Peyer's patch (tissue), 4 donors: ENCODE data around the gene NPAS2. TPM values are rescaled to one million over a fixed set of nuclear protein-coding genes. Genes with fewer than 3 reads are reported as not detected.
A peak's percentile ranks its signal among the peaks of the same experiment; 100 is the strongest.

Source experiments
- DNase-seq, 3 donors: peaks; one replicate each; pipeline ENCODE4 v3.0.0-alpha.2; 2017 to 2019
- H3K27ac ChIP-seq, 4 donors: fragments of 200-600 bp; sonication (generic); one replicate each; pipeline ENCODE4 v1.5.1; 2016 to 2019
- H3K27me3 ChIP-seq, 2 donors: fragments of 200-600 bp; sonication (generic); one replicate each; pipeline ENCODE4 v1.5.1; 2019
- H3K36me3 ChIP-seq, 3 donors: fragments of 200-600 bp; sonication (generic); one replicate each; pipeline ENCODE4 v1.5.1; 2016 to 2019
- H3K4me1 ChIP-seq, 4 donors: fragments of 200-600 bp; sonication (generic); one replicate each; pipeline ENCODE4 v1.5.1; 2016 to 2019
- H3K4me3 ChIP-seq, 4 donors: fragments of 200-600 bp; sonication (generic); 1 replicate in 3 of 4; 2 replicates in 1 of 4; pipeline ENCODE4 v1.5.1; 2016 to 2019; ENCODE audit warnings: mild to moderate bottlenecking in 1 of 4
- H3K9me3 ChIP-seq, 4 donors: fragments of 200-600 bp; sonication (generic); one replicate each; pipeline ENCODE4 v1.5.1; 2016 to 2019; ENCODE audit warnings: mild to moderate bottlenecking in 1 of 4
- CTCF ChIP-seq, 6 experiments: fragments of 450-650 bp in 4 of 6; fragments of 200-600 bp in 2 of 6; sonication (generic) in 1 of 6; IDR thresholded peaks; one replicate each; pipeline ENCODE4 v1.5.1; 2017 to 2019; ENCODE audit warnings: antibody characterized with exemption in 6 of 6, mild to moderate bottlenecking in 3 of 6, moderate library complexity in 1 of 6
- POLR2A ChIP-seq, 2 donors: fragments of 450-650 bp; IDR thresholded peaks; one replicate each; pipeline ENCODE4 v1.5.1; 2017; ENCODE audit warnings: antibody characterized with exemption in 2 of 2, mild to moderate bottlenecking in 2 of 2, moderate library complexity in 2 of 2
- total RNA-seq, 4 donors: library from RNA; depleted of rRNA; stranded (reverse); fragments of >200 nt; gene quantifications; one replicate each; pipeline ENCODE4 v1.1.0, GENCODE V29; 2016

NPAS2 gene
- total RNA-seq, 4 donors from 2014 or later, result 29.7 to 99.5 (median 95.5) TPM

GRCh38 chr2:100982431-100982861, 162.5 kb downstream of the NPAS2 start:
- Histone ChIP-seq H3K9me3 (no peaks in the 10 kb centered on the region), H3K27me3 (no peaks in the 10 kb centered on the region), H3K36me3 (peaks cover 0 to 27% (median 0%) of the 10 kb centered on the region in 3 donors), H3K27ac (no peak overlapping the region), H3K4me1 (no peaks in the 10 kb centered on the region), H3K4me3 (no peak overlapping the region)
- DNase-seq, result no peak
- TF ChIP-seq POLR2A (IDR thresholded peaks at IDR 0.05) (no peak), CTCF (IDR thresholded peaks at IDR 0.05) (no peak)

GRCh38 chr2:100983201-100983600, 163.3 kb downstream of the NPAS2 start:
- Histone ChIP-seq H3K36me3 (peaks cover 0 to 34% (median 0%) of the 10 kb centered on the region in 3 donors), H3K27ac (no peak overlapping the region), H3K4me1 (no peaks in the 10 kb centered on the region), H3K4me3 (no peak overlapping the region), H3K27me3 (no peaks in the 10 kb centered on the region), H3K9me3 (no peaks in the 10 kb centered on the region)
- DNase-seq, result no peak
- TF ChIP-seq POLR2A (IDR thresholded peaks at IDR 0.05) (no peak), CTCF (IDR thresholded peaks at IDR 0.05) (no peak)

GRCh38 chr2:100983684-100984310, 163.9 kb downstream of the NPAS2 start:
- Histone ChIP-seq H3K4me3 (no peak overlapping the region), H3K27me3 (no peaks in the 10 kb centered on the region), H3K4me1 (no peaks in the 10 kb centered on the region), H3K9me3 (no peaks in the 10 kb centered on the region), H3K27ac (no peak overlapping the region), H3K36me3 (peaks cover 0 to 35% (median 0%) of the 10 kb centered on the region in 3 donors)
- TF ChIP-seq CTCF (IDR thresholded peaks at IDR 0.05) (no peak), POLR2A (IDR thresholded peaks at IDR 0.05) (no peak)
- no peak for DNase-seq

- Histone ChIP-seq H3K27ac (no peak overlapping the region), H3K36me3 (peaks cover 0 to 33% (median 0%) of the 10 kb centered on the region in 3 donors), H3K4me1 (no peaks in the 10 kb centered on the region), H3K27me3 (no peaks in the 10 kb centered on the region), H3K9me3 (no peaks in the 10 kb centered on the region), H3K4me3 (no peak overlapping the region)
- no peak for TF ChIP-seq POLR2A (IDR thresholded peaks at IDR 0.05)
- peak; percentile 60 to 89 (median 86) for TF ChIP-seq CTCF (IDR thresholded peaks at IDR 0.05)
- peak; percentile 71 to 88 (median 83) for DNase-seq
These were observed 165.0 kb downstream of the NPAS2 start for GRCh38 chr2:100984892-100985307.

- Histone ChIP-seq H3K4me1 (no peaks in the 10 kb centered on the region), H3K36me3 (peaks cover 0 to 45% (median 0%) of the 10 kb centered on the region in 3 donors), H3K27ac (no peak overlapping the region), H3K4me3 (no peak overlapping the region), H3K9me3 (no peaks in the 10 kb centered on the region), H3K27me3 (no peaks in the 10 kb centered on the region)
- no peak for TF ChIP-seq CTCF (IDR thresholded peaks at IDR 0.05)
- TF ChIP-seq POLR2A (IDR thresholded peaks at IDR 0.05), result no peak
- no peak for DNase-seq
These were observed 166.2 kb downstream of the NPAS2 start for GRCh38 chr2:100986157-100986556.
